GM12878 (cell line): ENCODE data around the gene PODN. TPM values are rescaled to one million over a fixed set of nuclear protein-coding genes. Genes with fewer than 3 reads are reported as not detected.

ENCODE experiments used
- JUNB ChIP-seq: IDR thresholded peaks from 2 replicates; pipeline ENCODE4 v1.6.1; 2016; ENCODE audit warnings: antibody characterized with exemption, mild to moderate bottlenecking
- KLF5 ChIP-seq: fragments of 450-650 bp; IDR thresholded peaks from 2 replicates; pipeline ENCODE4 v1.6.1; 2014; ENCODE audit warnings: mild to moderate bottlenecking; ENCODE audit not compliant: partially characterized antibody
- PAX5 ChIP-seq: IDR thresholded peaks from 2 replicates; pipeline ENCODE4 v1.6.1; 2011; ENCODE audit warnings: low read depth, low read length, borderline replicate concordance
- REST ChIP-seq: IDR thresholded peaks from 2 replicates; pipeline ENCODE4 v1.6.1; 2012; ENCODE audit warnings: mild to moderate bottlenecking, low read depth, low read length
- RUNX3 ChIP-seq: IDR thresholded peaks from 2 replicates; pipeline ENCODE4 v1.6.1; 2012; ENCODE audit warnings: low read length, inconsistent platforms
- SMC3 ChIP-seq: IDR thresholded peaks from 2 replicates; pipeline ENCODE4 v1.6.1; 2011; ENCODE audit warnings: low read length, improper control_type of control experiment, borderline replicate concordance
- TCF7 ChIP-seq: IDR thresholded peaks from 2 replicates; pipeline ENCODE4 v1.6.1; 2014; ENCODE audit warnings: antibody characterized with exemption, borderline replicate concordance
- YY1 ChIP-seq: IDR thresholded peaks from 2 replicates; pipeline ENCODE4 v1.6.1; 2011; ENCODE audit warnings: low read depth, mild to moderate bottlenecking, low read length
- ZBTB33 ChIP-seq: fragments of 450-650 bp; IDR thresholded peaks from 2 replicates; pipeline ENCODE4 v1.6.1; 2017; ENCODE audit warnings: mild to moderate bottlenecking
- polyA plus RNA-seq, 11 experiments: library from polyadenylated mRNA; depleted of rRNA in 4 of 11; unstranded in 6 of 11; stranded (reverse) in 5 of 11; fragments of >200 nt; fragmentation: Nextera tagmentation in 4 of 11; fragmentation: Illumina TruSeq in 1 of 11; extraction: Ambion mirVana in 4 of 11; extraction: Trizol in 1 of 11; gene quantifications; 1 replicate in 1 of 11; 2 replicates in 10 of 11; pipeline versions ENCODE4 v1.2.1 to v1.2.3, GENCODE V29; 2011 to 2016; ENCODE audit warnings: inconsistent platforms in 2 of 11, missing spikeins in 2 of 11, low read depth in 1 of 11
- total RNA-seq, 4 experiments: library from RNA; depleted of rRNA in 3 of 4; stranded (reverse); fragments of >200 nt in 3 of 4; fragmentation: Illumina TruSeq in 1 of 4; extraction: Trizol in 1 of 4; gene quantifications; 2 replicates each; pipeline versions ENCODE4 v1.2.1 to v1.2.3, GENCODE V29; 2013 to 2021
- TF ChIP-seq, protein P1 (sequence below): IDR thresholded peaks from 2 replicates; pipeline ENCODE4 v1.6.1; 2012; ENCODE audit warnings: low read depth, low read length, improper control_type of control experiment

Gene PODN
- total and polyA plus RNA-seq, 10 of the 15 experiments (the other 5 are each of a cell fraction or from before 2014, with no cell fraction given) = 0.10 TPM; not detected in 9

DNA sequence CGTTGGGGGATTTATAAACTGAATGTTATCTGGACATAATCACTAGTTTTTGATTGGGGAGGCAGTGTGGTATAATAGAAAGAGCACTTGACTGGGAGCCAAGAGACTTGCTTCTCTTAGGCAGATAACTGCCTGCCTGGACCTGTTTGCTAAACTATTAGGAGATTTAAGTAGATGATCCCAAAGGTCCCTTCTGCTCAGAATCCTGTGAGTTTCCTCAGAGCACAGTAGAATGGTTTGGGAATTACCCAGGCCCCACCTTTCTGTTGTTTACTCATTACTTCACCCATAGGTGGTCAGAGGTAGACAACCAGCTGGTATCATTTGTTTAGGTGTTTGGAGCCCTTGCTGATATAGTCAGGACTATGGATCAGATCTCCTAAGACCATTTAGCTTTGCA is 10.3 kb upstream of the PODN start (continued):
- no peak for TF ChIP-seq REST
- TF ChIP-seq KLF5 = no peak
- no peak for TF ChIP-seq SMC3
- no peak for TF ChIP-seq ZBTB33
- TF ChIP-seq RUNX3 = no peak
- TF ChIP-seq, protein P1, sequence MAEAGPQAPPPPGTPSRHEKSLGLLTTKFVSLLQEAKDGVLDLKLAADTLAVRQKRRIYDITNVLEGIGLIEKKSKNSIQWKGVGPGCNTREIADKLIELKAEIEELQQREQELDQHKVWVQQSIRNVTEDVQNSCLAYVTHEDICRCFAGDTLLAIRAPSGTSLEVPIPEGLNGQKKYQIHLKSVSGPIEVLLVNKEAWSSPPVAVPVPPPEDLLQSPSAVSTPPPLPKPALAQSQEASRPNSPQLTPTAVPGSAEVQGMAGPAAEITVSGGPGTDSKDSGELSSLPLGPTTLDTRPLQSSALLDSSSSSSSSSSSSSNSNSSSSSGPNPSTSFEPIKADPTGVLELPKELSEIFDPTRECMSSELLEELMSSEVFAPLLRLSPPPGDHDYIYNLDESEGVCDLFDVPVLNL = no peak
- TF ChIP-seq PAX5 = no peak
- TF ChIP-seq YY1 = no peak
- TF ChIP-seq JUNB = no peak
- no peak for TF ChIP-seq TCF7
